Endodermal cell (in vitro differentiated cells): ENCODE measurements around the gene ELOF1. TPM values are rescaled to one million over a fixed set of nuclear protein-coding genes. Genes with fewer than 3 reads are reported as not detected.
"Not testable (repeated sequence)": the region's sequence is repeated elsewhere in the genome, so short reads cannot be mapped to it uniquely, and the experiment has no call there.

Experiments
- DNase-seq: peaks from one replicate; pipeline ENCODE4 v3.0.0-alpha.2; 2017
- H3K27ac ChIP-seq: 2 replicates; pipeline ENCODE4 v1.5.1; 2013; ENCODE audit warnings: mild to moderate bottlenecking, low read depth, low read length, moderate library complexity
- H3K27me3 ChIP-seq: 2 replicates; pipeline ENCODE4 v1.6.1; 2013; ENCODE audit warnings: mild to moderate bottlenecking, low read length, moderate library complexity; ENCODE audit not compliant: insufficient read depth, control insufficient read depth, poor library complexity, severe bottlenecking
- H3K36me3 ChIP-seq: 2 replicates; pipeline ENCODE4 v1.7.0; 2013; ENCODE audit warnings: mild to moderate bottlenecking, low read length, moderate library complexity; ENCODE audit not compliant: control insufficient read depth, insufficient read depth
- H3K4me1 ChIP-seq: one replicate; pipeline ENCODE4 v1.7.0; 2013; ENCODE audit warnings: low read length; ENCODE audit not compliant: control insufficient read depth, insufficient read depth
- H3K4me3 ChIP-seq: 2 replicates; pipeline ENCODE4 v1.5.1; 2013; ENCODE audit warnings: mild to moderate bottlenecking, low read length, moderate library complexity
- H3K9ac ChIP-seq: 2 replicates; pipeline ENCODE4 v1.6.1; 2013; ENCODE audit warnings: mild to moderate bottlenecking, low read length, moderate library complexity; ENCODE audit not compliant: poor library complexity, severe bottlenecking; ENCODE audit errors: extremely low read depth
- H3K9me3 ChIP-seq: 2 replicates; pipeline ENCODE4 v1.6.1; 2013; ENCODE audit warnings: mild to moderate bottlenecking, low read length, moderate library complexity; ENCODE audit not compliant: control insufficient read depth
- H3K27ac Mint-ChIP-seq: 2 replicates; pipeline ENCODE4 v1.8.0; 2020; ENCODE audit warnings: mixed read lengths
- H3K27me3 Mint-ChIP-seq: 2 replicates; pipeline ENCODE4 v1.8.0; 2021; ENCODE audit warnings: mild to moderate bottlenecking, mixed read lengths; ENCODE audit not compliant: insufficient read depth
- H3K36me3 Mint-ChIP-seq: 2 replicates; pipeline ENCODE4 v1.8.0; 2020; ENCODE audit warnings: low read depth, mixed read lengths
- H3K4me1 Mint-ChIP-seq: 2 replicates; pipeline ENCODE4 v1.8.0; 2020; ENCODE audit warnings: mixed read lengths
- H3K4me3 Mint-ChIP-seq: 2 replicates; pipeline ENCODE4 v1.8.0; 2020; ENCODE audit warnings: mild to moderate bottlenecking, moderate library complexity, mixed read lengths
- H3K9me3 Mint-ChIP-seq: 2 replicates; pipeline ENCODE4 v1.8.0; 2020; ENCODE audit warnings: mild to moderate bottlenecking, mixed read lengths
- CTCF ChIP-seq: fragments of 200-600 bp; sonication (generic); conservative IDR thresholded peaks from 2 replicates; pipeline ENCODE4 v1.5.0; 2021; ENCODE audit warnings: antibody characterized with exemption, mild to moderate bottlenecking
- WGBS, 2 experiments: methylation state at CpG; one replicate each; pipeline versions ENCODE4 v1.1.5 to v1.1.7; 2013; ENCODE audit warnings: missing lambda C conversion rate in 2 of 2, mixed read lengths in 1 of 2; ENCODE audit not compliant: insufficient coverage in 1 of 2, insufficient read length in 1 of 2; 5-methylcytosine and 5-hydroxymethylcytosine counted together
- total RNA-seq, 2 donors: library from RNA; stranded (reverse); fragmentation: NEBNext Ultra II Directional in 1 of 2; extraction: Animal tissue kit (Norgen Biotek cat#: 25700) in 1 of 2; gene quantifications; 2 replicates in 1 of 2; 3 replicates in 1 of 2; pipeline ENCODE4 v1.2.1, GENCODE V29; 2021

The ELOF1 gene
- total RNA-seq, 2 donors from 2014 or later: 62.6 to 68.7 TPM

GRCh38 chr19:11576227-11576626 is 17.2 kb upstream of the ELOF1 start:
- Mint-ChIP-seq H3K36me3 (no peaks in the 10 kb centered on the region), H3K27ac (no peak overlapping the region), H3K27me3 (peaks cover 20% of the 10 kb centered on the region), H3K4me3 (no peak overlapping the region), H3K9me3 (peaks cover 5% of the 10 kb centered on the region), H3K4me1 (no peaks in the 10 kb centered on the region)
- no peaks in the 10 kb centered on the region for H3K27me3 ChIP-seq
- TF ChIP-seq CTCF: no peak
- no peak overlapping the region for H3K9ac ChIP-seq
- H3K27ac ChIP-seq: no peak overlapping the region
- no peaks in the 10 kb centered on the region for H3K9me3 ChIP-seq
- no peaks in the 10 kb centered on the region for H3K4me1 ChIP-seq
- H3K36me3 ChIP-seq: no peaks in the 10 kb centered on the region
- H3K4me3 ChIP-seq: no peak overlapping the region
- 90 to 93% methylated on average over 12 to 15 of the region's 15 CpGs for WGBS, 2 experiments
- DNase-seq: no peak

GRCh38 chr19:11574689-11575088 is 15.7 kb upstream of the ELOF1 start:
- H3K4me3 ChIP-seq: no peak overlapping the region
- peaks cover 5% of the 10 kb centered on the region for H3K9me3 Mint-ChIP-seq
- 92 to 93% methylated on average over 7 to 9 of the region's 9 CpGs for WGBS, 2 experiments
- H3K27ac Mint-ChIP-seq: no peak overlapping the region
- no peak overlapping the region for H3K9ac ChIP-seq
- H3K4me1 Mint-ChIP-seq: no peaks in the 10 kb centered on the region
- DNase-seq: no peak
- no peaks in the 10 kb centered on the region for H3K4me1 ChIP-seq
- H3K27me3 ChIP-seq: no peaks in the 10 kb centered on the region
- H3K4me3 Mint-ChIP-seq: no peak overlapping the region
- H3K27ac ChIP-seq: no peak overlapping the region
- H3K27me3 Mint-ChIP-seq: peaks cover 16% of the 10 kb centered on the region
- H3K9me3 ChIP-seq: no peaks in the 10 kb centered on the region
- no peaks in the 10 kb centered on the region for H3K36me3 Mint-ChIP-seq
- TF ChIP-seq CTCF: no peak
- H3K36me3 ChIP-seq: no peaks in the 10 kb centered on the region

- WGBS, 2 experiments: 77 to 83% methylated on average over 3 to 4 of the region's 4 CpGs
- H3K27me3 Mint-ChIP-seq, H3K4me3 Mint-ChIP-seq: not testable (repeated sequence)
Observed at GRCh38 chr19:11573763-11574162, 14.7 kb upstream of the ELOF1 start.

GRCh38 chr19:11573354-11573753 is 14.3 kb upstream of the ELOF1 start:
- H3K4me1 Mint-ChIP-seq, H3K27me3 Mint-ChIP-seq, H3K27me3 ChIP-seq, H3K36me3 Mint-ChIP-seq, H3K4me1 ChIP-seq, H3K9me3 Mint-ChIP-seq, DNase-seq, H3K9me3 ChIP-seq, H3K4me3 ChIP-seq, H3K4me3 Mint-ChIP-seq, H3K36me3 ChIP-seq, H3K27ac Mint-ChIP-seq, H3K27ac ChIP-seq, H3K9ac ChIP-seq: not testable (repeated sequence)
- 94 to 100% methylated on average over 3 to 6 of the region's 6 CpGs for WGBS, 2 experiments

More at GRCh38 chr19:11573763-11574162, 14.7 kb upstream of the ELOF1 start:
- H3K27me3 ChIP-seq, H3K4me3 ChIP-seq, H3K36me3 ChIP-seq, H3K27ac Mint-ChIP-seq, H3K9ac ChIP-seq, H3K9me3 ChIP-seq, H3K9me3 Mint-ChIP-seq, H3K4me1 ChIP-seq, H3K27ac ChIP-seq, DNase-seq, H3K4me1 Mint-ChIP-seq, H3K36me3 Mint-ChIP-seq: not testable (repeated sequence)
